Inflammatory macrophage treated with lipopolysaccharide for 4 hours (primary cell): ENCODE results near the gene HJV.
"Not testable (repeated sequence)": the region's sequence is repeated elsewhere in the genome, so short reads cannot be mapped to it uniquely, and the experiment has no call there.

ENCODE experiments used
- DNase-seq: peaks from one replicate; pipeline ENCODE4 v3.0.0-alpha.2; 2020

The HJV gene, protein sequence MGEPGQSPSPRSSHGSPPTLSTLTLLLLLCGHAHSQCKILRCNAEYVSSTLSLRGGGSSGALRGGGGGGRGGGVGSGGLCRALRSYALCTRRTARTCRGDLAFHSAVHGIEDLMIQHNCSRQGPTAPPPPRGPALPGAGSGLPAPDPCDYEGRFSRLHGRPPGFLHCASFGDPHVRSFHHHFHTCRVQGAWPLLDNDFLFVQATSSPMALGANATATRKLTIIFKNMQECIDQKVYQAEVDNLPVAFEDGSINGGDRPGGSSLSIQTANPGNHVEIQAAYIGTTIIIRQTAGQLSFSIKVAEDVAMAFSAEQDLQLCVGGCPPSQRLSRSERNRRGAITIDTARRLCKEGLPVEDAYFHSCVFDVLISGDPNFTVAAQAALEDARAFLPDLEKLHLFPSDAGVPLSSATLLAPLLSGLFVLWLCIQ

DNA sequence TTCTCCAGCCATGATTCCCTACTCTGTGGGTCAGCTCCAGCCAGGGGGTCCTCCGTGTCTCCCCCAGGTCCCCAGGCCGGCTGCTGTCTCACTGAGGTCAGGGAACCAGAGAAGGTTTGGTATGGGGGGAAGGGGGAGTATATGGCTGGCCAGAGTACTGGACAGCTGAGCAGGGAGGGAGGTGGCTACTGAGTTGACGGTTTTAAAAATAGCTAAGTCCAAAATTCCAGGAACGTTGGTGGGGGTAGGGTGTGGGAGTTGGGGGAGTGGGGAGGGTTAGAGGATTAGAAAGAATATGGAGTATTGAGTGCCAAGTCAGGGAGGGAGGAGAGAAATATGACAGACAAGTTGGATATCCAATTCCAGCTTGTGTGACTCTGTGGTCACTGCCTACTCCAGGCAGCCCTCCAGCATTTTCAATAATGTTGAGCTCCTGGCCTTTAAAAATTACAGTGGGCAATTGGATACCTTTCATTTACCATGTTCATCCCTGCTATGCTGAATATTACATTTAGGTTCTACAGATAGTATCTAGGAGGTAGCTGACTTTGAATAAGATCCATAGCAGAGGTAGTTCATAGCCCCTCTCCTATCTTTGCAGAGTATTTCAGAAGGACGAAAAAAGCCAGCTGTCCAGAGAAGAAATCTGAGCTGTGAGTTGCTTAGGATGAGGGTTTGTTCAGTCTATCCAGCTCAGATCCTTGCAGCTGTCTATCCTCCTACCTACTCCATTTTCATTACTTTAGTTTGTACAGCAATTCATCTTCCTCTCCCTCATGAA, at the start of gene HJV:
HJV (minus strand) TSS at position 114 of the 781 bp plus-strand sequence. CDS start 1,504 bp downstream, outside the sequence.
- no peak for DNase-seq

DNA sequence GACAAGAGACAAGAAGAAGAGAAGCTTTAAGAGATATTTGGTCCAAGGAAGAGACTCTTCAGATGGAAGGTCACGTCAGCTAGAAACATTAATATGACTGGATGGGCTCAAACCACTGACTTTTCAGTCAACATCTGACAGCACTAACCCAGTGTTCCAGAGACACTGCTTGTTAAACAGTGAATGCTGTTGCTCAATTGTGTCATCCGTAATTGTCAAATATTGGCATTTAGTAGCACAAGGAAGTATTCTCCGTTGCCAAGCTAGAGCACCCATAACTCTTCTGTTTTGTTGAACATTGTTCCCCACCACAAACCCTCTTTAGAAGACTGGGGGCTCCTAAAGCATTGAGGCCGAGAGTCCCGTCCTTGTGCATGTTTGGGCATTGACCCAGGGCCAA, 37.6 kb upstream of the HJV start:
- not testable (repeated sequence) for DNase-seq

DNA sequence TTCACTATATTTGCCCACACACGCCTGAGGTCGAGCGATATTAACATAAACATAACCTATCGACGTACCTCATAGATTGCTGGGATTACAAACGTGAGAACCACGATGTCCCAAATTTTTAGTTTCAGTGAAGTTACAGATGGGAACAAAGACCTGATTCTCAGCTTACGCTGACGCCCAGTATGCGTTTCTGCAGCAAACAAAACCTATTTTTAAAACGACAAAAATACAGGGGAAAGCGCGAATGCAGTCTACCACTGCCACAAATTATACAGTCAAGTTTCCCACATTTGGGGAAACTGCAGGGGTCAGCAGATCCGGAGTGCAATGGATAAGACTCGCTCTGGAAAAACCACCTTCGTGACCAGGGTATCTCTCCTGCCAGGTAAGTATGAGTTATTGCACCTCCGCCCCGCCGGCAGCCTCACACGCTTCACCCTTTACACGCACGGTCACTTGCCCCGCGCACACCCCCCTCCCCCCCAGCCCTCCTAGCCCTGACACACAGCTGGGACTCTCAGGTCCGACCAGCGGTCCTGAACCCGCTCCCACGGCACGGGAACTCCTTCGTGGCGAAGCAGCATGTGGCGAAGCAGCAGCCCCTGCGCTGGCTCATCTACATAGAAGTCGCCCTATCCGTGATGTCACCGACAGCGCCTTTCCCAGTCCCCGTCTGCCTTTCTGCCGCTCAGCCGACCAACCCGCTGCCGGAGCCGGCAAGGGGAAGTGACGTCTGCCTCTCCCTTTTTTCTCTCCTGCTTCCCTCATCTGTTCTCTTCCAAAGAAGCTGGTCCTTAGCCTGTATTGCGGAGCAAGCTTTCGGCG, 30.5 kb upstream of the HJV start:
- DNase-seq, result peak; percentile 95

DNA sequence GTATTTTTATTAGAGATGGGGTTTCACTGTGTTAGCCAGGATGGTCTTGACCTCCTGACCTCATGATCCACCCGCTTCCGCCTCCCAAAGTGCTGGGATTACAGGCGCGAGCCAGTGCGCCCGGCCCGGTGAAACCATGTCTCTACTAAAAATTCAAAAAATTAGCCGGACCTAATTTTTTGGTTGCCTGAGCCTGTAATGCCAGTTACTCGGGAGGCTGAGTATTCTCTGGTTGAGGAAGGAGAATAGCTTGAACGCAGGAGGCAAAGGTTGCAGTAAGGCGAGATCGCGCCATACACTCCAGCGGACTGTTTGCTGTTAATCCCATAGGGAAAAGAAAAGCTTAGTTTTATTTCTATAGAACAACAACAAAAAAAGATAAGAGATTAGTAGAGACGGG, 29.9 kb upstream of the HJV start:
- DNase-seq, result no peak

DNA sequence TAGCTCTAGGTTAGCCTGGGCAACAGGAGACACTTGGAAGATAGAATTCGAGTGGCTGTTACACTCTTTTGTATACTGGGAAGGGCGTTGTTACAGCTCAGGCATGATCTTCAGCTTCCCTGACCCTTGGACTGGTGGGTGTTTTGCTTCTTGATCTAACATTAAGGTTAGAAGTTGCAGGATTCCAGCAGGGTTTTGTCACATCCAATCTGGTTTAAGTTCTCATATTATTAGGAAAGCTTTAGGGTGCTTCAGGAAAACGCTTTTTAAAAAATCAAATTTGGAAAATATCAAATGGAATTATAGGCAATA, 29.1 kb upstream of the HJV start:
- not testable (repeated sequence) for DNase-seq

DNA sequence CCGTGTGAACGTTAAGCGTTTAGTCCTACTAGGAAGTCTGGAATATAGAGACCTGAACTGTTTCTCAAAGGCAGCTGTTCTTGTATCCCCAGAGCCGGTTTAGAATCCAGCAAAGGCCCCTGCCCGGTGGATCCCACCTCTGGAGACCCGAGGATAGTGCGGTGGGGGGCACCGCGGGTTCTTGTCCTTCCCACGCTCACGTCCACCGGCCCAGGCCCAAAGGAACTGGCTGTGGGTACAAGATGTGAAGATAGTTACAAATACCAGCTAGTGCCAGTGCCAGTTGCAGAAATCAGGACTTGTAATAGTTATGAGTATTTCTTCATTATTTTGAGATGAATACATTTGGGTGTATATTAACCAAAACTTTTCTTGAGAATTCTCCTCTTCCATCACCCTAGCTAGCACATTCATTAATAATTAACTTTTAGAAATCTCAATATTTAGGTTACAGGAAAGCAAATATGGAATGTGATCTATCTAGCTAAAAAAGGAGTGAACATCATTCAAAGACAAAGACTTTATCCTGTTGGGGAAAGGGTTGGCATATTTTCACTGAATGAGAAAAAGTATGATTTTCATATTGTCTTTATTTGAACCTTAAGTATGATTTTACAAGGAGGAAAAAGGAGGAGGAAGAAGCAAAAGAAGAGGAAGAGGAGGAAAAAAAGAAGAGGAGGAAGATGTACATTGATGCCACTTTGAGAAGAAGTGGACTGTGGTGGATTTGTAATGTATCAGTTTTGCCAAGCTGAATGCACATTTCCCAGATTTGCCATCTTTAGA, 28.5 kb upstream of the HJV start:
- DNase-seq, result not testable (repeated sequence)

DNA sequence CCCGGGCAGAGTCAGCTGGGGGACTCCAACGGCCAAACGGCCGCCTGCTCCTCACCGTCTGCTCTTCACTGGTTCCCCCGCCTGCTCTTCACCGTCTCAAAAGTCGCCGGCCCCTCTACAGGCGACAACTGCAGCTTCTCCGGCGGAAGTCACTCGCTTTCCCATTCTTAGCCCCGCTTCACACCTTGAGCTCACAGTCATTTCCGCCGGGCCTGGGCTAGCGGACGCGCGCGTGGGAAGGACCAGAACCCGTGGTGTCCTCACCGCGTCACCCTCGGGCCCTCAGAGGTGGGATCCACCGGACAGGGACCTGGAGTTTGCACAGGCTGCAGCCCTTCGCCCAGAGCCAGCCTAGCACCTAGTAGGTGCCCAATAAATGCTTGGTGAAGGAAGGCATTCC, 27.9 kb upstream of the HJV start:
- no peak for DNase-seq

DNA sequence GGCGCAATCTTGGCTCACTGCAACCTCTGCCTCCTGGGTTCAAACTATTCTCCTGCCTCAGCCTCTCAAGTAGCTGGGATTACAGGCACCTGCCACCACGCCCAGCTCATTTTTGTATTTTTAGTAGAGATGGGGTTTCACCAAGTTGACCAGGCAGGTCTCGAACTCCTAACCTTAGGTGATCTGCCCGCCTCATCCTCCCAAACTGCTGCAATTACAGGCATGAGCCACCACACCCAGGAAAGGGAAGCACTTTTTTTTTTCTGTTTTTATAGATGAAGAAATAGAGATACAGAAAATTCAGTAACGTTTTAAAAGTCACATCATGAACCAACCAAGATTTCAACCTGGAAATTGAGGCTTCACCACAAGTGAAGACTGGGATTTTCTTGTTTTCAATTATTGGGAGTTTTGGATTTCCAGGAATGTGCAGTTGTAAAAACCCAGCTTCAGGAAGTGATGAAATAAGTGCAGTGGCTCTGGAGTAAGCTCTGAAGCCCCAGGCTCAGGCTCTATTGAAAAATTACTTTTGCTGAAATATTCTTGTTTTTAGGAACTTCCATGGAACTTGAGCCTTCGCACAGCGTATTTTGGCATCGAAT, 27.1 kb upstream of the HJV start:
- peak; percentile 51 for DNase-seq

DNA sequence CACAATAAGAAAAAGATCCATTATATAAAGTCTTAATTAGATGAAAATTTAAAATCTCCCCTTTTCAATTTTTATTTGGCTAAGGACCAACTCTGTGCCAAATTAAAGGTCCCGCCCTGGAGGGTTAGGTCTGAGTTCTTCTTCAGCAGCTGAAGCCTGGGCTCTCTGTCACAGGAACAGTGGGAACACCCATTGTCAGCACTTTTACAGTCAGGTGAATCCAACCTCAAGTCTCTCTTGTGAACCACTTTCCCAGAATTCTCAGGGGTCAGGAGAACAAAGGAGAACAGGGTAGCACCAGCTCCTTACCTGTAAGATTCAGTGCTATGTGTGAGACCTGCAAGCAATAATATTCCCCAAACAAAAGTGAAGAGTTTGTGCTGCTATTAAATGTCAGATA, 25.1 kb upstream of the HJV start:
- no peak for DNase-seq

DNA sequence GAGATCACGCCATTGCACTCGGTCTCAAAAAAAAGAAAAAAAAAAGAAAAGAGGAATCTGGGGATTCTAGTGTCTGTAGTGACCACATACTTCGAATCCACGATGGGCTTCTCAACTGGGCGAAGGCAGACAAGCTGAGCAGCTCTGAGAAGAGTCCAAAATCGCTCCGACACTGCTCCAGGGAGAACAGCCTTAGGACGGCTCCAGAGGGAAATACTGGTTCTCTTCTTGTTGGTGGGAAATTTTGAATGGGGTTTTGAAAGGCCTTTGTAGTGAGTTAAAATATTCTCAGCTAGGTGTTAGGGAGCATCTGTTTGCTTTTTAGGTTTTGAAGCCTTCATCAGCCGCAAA, 18.3 kb upstream of the HJV start:
- DNase-seq, result no peak

DNA sequence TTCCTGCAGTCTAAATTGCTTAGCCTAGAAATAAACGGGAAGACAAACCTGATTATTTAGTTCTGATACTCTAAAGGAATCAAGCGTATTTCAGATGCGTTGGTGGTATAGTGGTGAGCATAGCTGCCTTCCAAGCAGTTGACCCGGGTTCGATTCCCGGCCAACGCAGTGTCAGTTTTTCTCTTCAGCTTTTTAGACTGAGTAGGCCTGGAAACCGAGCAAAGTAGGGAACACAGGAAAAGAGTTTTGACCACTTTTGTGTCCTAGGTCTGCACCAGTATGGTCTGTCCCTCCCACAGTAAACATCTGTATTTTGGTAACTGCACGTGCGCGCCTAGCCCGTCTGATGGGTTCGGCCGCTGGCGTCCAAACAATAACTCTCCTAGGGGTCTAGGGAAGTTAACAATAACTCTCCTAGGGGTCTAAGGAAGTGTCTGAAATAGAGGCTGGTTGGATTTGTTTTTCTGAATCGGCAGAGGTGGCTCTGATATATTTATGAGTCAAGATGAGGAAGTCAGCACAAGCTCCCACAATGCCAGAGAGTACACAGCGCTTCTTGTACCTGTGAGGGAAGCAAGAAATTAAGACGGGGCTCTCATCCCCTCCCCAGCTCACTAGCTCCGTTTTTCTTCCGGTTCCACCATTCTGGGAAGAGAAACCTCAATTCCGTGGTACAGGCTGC, 15.6 kb upstream of the HJV start:
- peak; percentile 83 for DNase-seq

DNA sequence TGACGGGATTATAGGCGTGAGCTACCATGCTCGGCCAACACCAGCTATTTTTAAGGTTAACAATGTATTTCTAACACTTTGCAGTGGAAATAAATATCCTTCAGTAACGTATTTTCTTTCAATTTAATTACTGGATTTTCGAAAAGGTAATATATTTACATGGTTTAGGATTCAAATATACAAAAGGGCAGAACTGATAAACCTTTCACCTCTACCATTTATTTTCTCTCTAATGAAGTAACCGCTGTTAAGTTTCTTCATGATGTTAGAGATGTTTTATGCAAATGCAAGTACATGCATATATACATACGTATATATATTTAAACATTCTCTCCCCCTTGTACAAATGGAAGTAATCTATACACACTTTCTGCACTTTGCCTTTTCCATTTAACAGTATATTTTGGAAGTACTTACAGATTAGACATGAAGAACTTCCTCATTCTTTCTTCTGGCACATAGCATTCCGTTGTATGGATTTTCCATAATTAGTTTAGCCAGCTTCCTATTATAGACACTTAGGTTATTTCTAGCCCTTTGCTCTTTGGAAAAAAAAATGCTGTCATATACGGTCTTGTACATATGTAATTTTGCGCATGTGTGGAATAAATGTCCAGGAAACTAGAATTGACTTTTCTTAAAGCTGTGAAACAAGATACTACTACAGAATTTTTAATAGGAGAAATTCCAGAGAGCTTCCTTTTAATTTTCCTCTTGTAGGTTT, 14.9 kb upstream of the HJV start:
- DNase-seq, result peak; percentile 67

DNA sequence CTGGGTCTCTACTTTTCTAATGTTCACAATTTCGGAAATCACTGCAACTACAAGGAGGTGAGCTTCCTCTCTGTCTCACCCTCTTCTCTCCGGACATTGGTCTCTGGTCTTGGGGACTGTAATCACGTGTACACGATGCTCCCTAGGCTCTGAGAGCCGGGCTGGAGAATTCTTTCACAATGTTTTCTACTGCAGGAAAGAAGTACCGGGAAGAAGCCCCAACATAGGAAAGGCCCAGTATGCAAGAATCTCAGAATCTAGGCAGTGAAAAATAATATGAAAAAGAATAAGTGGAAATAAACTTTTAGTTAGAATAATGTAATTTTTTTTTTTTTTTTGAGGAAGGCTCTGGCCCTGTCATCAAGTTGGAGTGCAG, 13.5 kb upstream of the HJV start:
- peak; percentile 51 for DNase-seq

DNA sequence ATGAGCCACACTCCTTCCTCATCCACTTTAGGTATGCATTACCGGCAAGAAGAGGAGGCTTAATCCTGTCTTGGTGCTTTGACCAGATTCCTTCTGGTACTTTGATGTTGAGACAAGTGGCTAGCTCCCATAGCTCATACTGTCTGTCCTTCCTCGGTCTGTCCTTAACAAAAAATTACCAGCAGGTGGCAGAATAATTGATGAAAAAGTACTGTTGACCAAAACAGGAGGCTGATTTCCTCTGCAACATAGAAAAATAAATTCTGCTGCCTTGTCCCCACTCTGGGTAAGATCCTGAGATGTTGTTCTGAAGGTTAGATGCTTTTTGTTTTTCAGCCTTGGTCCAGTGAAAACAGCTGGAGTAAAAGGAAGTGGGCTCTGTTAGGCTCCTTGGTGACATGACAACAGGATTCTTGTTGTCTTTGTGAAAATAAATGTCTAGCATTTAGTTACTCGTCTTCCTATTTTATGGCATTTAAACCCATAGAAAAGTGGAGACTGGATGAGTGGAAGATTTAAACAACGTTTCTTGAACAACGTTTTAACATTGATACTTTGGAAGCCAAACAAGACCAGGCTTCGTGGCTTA, 11.2 kb upstream of the HJV start:
- DNase-seq, result peak; percentile 57

DNA sequence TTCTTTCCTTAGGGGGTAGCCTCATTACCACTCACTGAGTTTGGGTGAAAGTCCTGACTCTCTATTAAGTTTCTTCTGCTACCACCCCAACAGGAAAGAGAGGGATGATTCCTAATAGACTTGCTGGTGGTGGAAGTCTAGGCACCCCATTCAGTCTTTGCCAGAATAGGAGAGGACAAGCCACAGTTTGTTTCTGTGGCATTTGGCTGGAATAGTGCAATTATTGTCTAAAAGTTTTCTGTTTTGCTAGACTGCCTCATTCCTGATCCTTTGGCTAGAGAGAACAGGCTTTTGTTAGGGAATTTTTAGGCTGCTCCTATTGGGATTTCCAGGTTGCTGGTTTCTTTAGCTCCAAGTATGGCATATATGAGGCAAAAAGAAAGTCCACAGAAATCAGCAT, 9.9 kb upstream of the HJV start:
- no peak for DNase-seq

DNA sequence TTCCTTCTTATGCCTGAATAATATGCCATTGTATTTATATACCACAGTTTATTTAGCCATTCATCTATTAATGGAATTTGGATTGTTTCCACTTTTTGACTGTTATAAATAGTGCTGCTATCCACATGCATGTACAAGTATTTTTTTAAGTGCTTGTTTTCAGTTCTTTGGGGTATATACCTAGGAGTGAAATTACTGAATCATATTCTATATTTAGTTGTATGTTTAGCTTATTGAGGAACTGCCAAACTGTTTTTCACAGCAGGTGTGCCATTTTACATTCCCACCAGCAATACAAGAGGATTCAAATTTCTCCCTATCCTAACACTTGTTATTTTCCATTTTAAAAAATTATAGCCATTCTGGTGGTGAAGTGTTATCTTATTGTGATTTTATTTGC, 7.6 kb upstream of the HJV start:
- no peak for DNase-seq

DNA sequence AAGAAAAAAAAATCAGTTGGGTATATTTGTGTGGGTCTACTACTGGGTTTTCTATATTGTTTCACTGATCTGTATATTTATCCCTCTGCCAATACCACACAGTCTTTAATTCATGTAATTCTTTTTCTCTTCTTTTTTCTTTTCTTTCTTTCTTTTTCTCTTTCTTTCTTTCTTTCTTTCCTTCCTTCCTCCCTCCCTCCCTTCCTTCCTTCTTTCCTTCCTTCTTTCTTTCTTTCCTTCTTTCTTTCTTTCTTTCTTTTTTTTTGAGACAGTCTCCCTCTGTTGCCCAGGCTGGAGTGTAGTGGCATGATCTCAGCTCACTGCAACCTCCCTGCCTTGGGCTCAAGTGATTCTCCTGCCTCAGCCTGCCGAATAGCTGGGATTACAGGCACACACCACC, 5.1 kb upstream of the HJV start:
- DNase-seq, result not testable (repeated sequence)

DNA sequence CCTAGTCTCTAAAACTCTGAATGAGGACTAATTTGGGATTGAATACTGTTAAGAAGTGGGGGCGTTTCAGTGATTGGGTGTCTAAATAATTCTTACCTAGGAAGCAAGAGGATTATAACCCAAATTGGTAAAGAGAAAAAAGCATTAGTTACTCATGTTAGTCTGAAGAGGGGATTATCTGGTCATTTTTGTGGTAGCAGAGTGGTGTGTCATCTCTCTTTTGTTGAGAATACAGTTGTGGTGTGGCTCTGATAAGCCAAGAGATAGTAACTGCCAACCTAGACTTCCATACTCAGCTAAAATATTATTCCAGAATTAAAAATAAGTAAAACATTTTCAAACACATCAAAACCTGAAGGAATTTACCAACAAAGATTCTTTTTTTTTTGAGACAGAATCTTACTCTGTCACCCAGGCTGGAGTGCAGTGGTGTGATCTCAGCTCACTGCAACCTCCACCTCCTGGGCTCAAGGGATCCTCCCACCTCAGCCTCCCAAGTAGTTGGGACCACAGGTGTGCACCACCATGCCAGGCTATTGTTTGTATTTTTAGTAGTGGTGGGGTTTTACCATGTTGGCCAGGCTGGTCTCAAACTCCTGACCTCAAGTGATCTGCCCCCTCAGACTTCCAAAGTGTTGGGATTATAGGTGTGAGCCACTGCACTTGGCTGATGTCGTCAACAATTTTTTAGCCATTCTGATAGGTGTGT, 4.4 kb upstream of the HJV start:
- DNase-seq, result not testable (repeated sequence)

DNA sequence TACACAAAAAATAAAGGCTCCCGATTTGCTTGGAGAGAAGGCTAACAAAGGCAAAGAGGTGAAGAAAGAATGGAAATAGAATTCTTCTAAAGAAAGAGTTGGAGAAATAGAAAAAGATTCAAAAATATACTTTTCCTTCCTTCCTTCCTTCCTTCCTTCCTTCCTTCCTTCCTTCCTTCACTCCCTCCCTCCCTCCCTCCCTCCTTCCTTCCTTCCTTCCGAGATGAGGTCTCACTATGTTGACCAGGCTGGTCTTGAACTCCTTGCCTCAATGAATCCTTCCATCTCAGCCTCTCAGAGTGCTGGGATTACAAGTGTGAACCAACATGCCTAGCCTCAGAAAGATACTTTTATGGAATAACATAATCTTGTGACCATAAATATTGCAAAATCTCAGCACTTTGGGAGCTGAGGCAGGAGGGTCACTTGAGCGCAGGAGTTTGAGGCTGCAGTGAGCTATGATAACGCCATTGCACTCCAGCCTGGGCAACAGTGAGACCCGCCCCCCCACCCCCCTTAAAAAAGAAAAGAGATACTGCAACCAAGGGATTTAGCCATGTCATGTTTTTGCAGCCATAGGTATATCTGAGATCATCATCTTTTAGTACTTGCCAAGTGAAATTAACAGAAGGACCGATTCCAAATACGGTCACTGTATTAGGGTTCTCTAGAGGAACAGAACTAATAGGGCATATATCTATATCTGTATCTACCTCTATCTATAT, 1.0 kb upstream of the HJV start:
- DNase-seq, result no peak
